A549 (cell line): Measurements from ENCODE around the gene DCLK1. TPM values are rescaled to one million over a fixed set of nuclear protein-coding genes. Genes with fewer than 3 reads are reported as not detected.

ENCODE experiments used
- ATAC-seq, 2 experiments: fragments of 200-7000 bp in 1 of 2; fragments of >200 bp in 1 of 2; cut with Nextera tagmentation in 1 of 2; cut with Tn5 transposase in 1 of 2; 3 replicates each; pipeline versions ENCODE4 v1.8.0 to v1.9.1; 2018 to 2020; ENCODE audit warnings: mild to moderate bottlenecking in 1 of 2, moderate library complexity in 1 of 2
- CTCF ChIA-PET: fragments of 300-600 bp; sonication (Branson Sonifier 250); formaldehyde crosslinking; extraction: SDS; loops from one replicate; lab custom pipeline; 2021; ENCODE audit warnings: antibody characterized with exemption, inconsistent platforms; lab: Yijun Ruan, JAX
- POLR2A ChIA-PET: fragments of 350-600 bp; formaldehyde crosslinking; extraction: SDS; loops from one replicate; lab custom pipeline; 2021; ENCODE audit warnings: antibody characterized with exemption, inconsistent platforms; lab: Yijun Ruan, JAX
- DNase-seq, 2 experiments: peaks; one replicate each; pipeline versions ENCODE4 v3.0.0 to v3.0.0-alpha.2; 2011 to 2016; ENCODE audit warnings: low read depth in 1 of 2, low spot score in 1 of 2
- FAIRE-seq: peaks from 2 replicates; lab custom pipeline; 2011; peaks lifted over from hg19 to GRCh38; lab: Jason Lieb, UNC
- H3K27ac ChIP-seq, 2 experiments: fragments of >200 bp; sonication (Bioruptor Twin); formaldehyde crosslinking; 3 replicates each; pipeline ENCODE4 v1.5.1; 2016 to 2017
- H3K4me1 ChIP-seq: fragments of >200 bp; sonication (Bioruptor Twin); formaldehyde crosslinking; 3 replicates; pipeline ENCODE4 v1.6.1; 2016
- H3K4me2 ChIP-seq: fragments of >200 bp; sonication (Bioruptor Twin); formaldehyde crosslinking; 3 replicates; pipeline ENCODE4 v1.6.1; 2016
- H3K4me3 ChIP-seq: fragments of >200 bp; sonication (Bioruptor Twin); formaldehyde crosslinking; 3 replicates; pipeline ENCODE4 v1.5.1; 2016
- H3K9me3 ChIP-seq: fragments of >200 bp; sonication (Bioruptor Twin); formaldehyde crosslinking; 3 replicates; pipeline ENCODE4 v1.6.1; 2016
- ATOH8 ChIP-seq: fragments of 250-450 bp; sonication (Bioruptor Pico); IDR thresholded peaks from 2 replicates; pipeline ENCODE4 v1.5.0; 2020; ENCODE audit warnings: low read depth, mild to moderate bottlenecking, moderate library complexity
- CBX2 ChIP-seq: fragments of 200-600 bp; sonication (generic); IDR thresholded peaks from 2 replicates; pipeline ENCODE4 v1.6.1; 2016; ENCODE audit warnings: low read depth, mild to moderate bottlenecking, borderline replicate concordance
- CBX8 ChIP-seq: fragments of 200-600 bp; sonication (generic); IDR thresholded peaks from 2 replicates; pipeline ENCODE4 v1.6.1; 2016
- CEBPB ChIP-seq, 2 experiments: fragments of >200 bp in 1 of 2; sonication (Bioruptor Twin) in 1 of 2; formaldehyde crosslinking in 1 of 2; IDR thresholded peaks; 2 replicates each; pipeline ENCODE4 v1.6.1; 2012 to 2016
- CHD2 ChIP-seq: fragments of 150-350 bp; IDR thresholded peaks from 2 replicates; pipeline ENCODE4 v1.6.1; 2014; ENCODE audit warnings: low read length; ENCODE audit not compliant: partially characterized antibody
- CHD4 ChIP-seq: fragments of 200-600 bp; sonication (generic); IDR thresholded peaks from 2 replicates; pipeline ENCODE4 v1.6.1; 2016; ENCODE audit warnings: antibody characterized with exemption, mild to moderate bottlenecking, borderline replicate concordance
- ESRRA ChIP-seq: fragments of 150-350 bp; IDR thresholded peaks from 2 replicates; pipeline ENCODE4 v1.6.1; 2014; ENCODE audit warnings: mild to moderate bottlenecking, low read length, borderline replicate concordance
- HEYL ChIP-seq: fragments of 250-450 bp; sonication (Bioruptor Pico); IDR thresholded peaks from 2 replicates; pipeline ENCODE4 v1.8.0; 2021; ENCODE audit warnings: mild to moderate bottlenecking, moderate library complexity
- HOXA7 ChIP-seq: fragments of 250-450 bp; sonication (Bioruptor Pico); IDR thresholded peaks from 2 replicates; pipeline ENCODE4 v1.5.0; 2020; ENCODE audit warnings: mild to moderate bottlenecking, moderate library complexity
- JUN ChIP-seq, 2 experiments: fragments of >200 bp; sonication (Bioruptor Twin); formaldehyde crosslinking; IDR thresholded peaks; 2 replicates in 1 of 2; 3 replicates in 1 of 2; pipeline ENCODE4 v1.6.1; 2016 to 2017
- JUNB ChIP-seq: fragments of >200 bp; sonication (Bioruptor Twin); formaldehyde crosslinking; IDR thresholded peaks from 2 replicates; pipeline ENCODE4 v1.6.1; 2016
- NR3C1 ChIP-seq: fragments of >200 bp; sonication (Bioruptor Twin); formaldehyde crosslinking; IDR thresholded peaks from 3 replicates; pipeline ENCODE4 v1.6.1; 2017
- PBX3 ChIP-seq: IDR thresholded peaks from 2 replicates; pipeline ENCODE4 v1.6.1; 2012
- RAD21 ChIP-seq, 2 experiments: fragments of >200 bp in 1 of 2; sonication (Bioruptor Twin) in 1 of 2; formaldehyde crosslinking in 1 of 2; IDR thresholded peaks in 1 of 2; conservative IDR thresholded peaks in 1 of 2; 2 replicates in 1 of 2; 3 replicates in 1 of 2; pipeline ENCODE4 v1.6.1; 2012 to 2018; ENCODE audit warnings: inconsistent platforms in 1 of 2
- RARB ChIP-seq: fragments of 250-450 bp; sonication (Bioruptor Pico); IDR thresholded peaks from 2 replicates; pipeline ENCODE4 v1.8.0; 2021; ENCODE audit warnings: mild to moderate bottlenecking, moderate library complexity
- REST ChIP-seq: fragments of 200-600 bp; sonication (generic); IDR thresholded peaks from 2 replicates; pipeline ENCODE4 v1.6.1; 2016; ENCODE audit warnings: antibody characterized with exemption, mild to moderate bottlenecking, moderate library complexity
- RNF2 ChIP-seq: fragments of 200-600 bp; sonication (generic); IDR thresholded peaks from 2 replicates; pipeline ENCODE4 v1.6.1; 2016; ENCODE audit warnings: low read depth, mild to moderate bottlenecking, antibody characterized with exemption, moderate library complexity, borderline replicate concordance
- SMC3 ChIP-seq: fragments of >200 bp; sonication (Bioruptor Twin); formaldehyde crosslinking; IDR thresholded peaks from 3 replicates; pipeline ENCODE4 v1.6.1; 2018; ENCODE audit warnings: inconsistent platforms
- TP53 ChIP-seq: fragments of 250-450 bp; sonication (Bioruptor Pico); IDR thresholded peaks from 2 replicates; pipeline ENCODE4 v1.5.0; 2021; ENCODE audit warnings: mild to moderate bottlenecking, moderate library complexity
- ZNF302 ChIP-seq: fragments of 250-450 bp; sonication (Bioruptor Pico); IDR thresholded peaks from 2 replicates; pipeline ENCODE4 v1.9.0; 2021; ENCODE audit warnings: inconsistent platforms, mild to moderate bottlenecking, moderate library complexity
- WGBS: methylation state at CpG from one replicate; pipeline ENCODE4 v1.1.6; 2017; ENCODE audit errors: missing lambda C conversion rate; 5-methylcytosine and 5-hydroxymethylcytosine counted together
- polyA plus RNA-seq, 4 experiments: library from polyadenylated mRNA; depleted of rRNA in 3 of 4; stranded (reverse); fragments of >200 nt; fragmentation: RNase III in 1 of 4; extraction: RNeasy Plus Mini Kit Qiagen cat#74134 plus additional on column Dnase treatment in 1 of 4; gene quantifications; 2 replicates in 3 of 4; 3 replicates in 1 of 4; pipeline ENCODE4 v1.2.3, GENCODE V29; 2011 to 2017
- TF ChIP-seq, protein P1 (sequence below): fragments of 250-450 bp; sonication (Bioruptor Pico); IDR thresholded peaks from 2 replicates; pipeline ENCODE4 v1.5.0; 2021; ENCODE audit warnings: mild to moderate bottlenecking, moderate library complexity, borderline replicate concordance
- TF ChIP-seq, protein P2 (sequence below): fragments of >200 bp; sonication (Bioruptor Twin); formaldehyde crosslinking; IDR thresholded peaks from 2 replicates; pipeline ENCODE4 v1.6.1; 2016
- TF ChIP-seq, protein P3 (sequence below): fragments of 450-650 bp; IDR thresholded peaks from 2 replicates; pipeline ENCODE4 v1.6.1; 2014; ENCODE audit warnings: antibody characterized with exemption

Gene DCLK1
- polyA plus RNA-seq, 2 of the 4 experiments (the other 2 are of a cell fraction), result 0.13 to 0.21 TPM

GRCh38 chr13:35812736-35813135 lies 318.4 kb downstream of the DCLK1 start:
- no peak for FAIRE-seq
- no peak for DNase-seq
- POLR2A ChIA-PET, result no interaction called here

GRCh38 chr13:35810321-35810720 lies 320.9 kb downstream of the DCLK1 start:
- CTCF ChIA-PET, result interaction anchor here (0.9 to 1.5 kb wide), 2 partner anchors 8 to 9 kb away, joined by 3 to 4 read pairs; no protein-coding TSS in a partner anchor
- no peak overlapping the region for H3K4me3 ChIP-seq
- no peak overlapping the region for H3K4me2 ChIP-seq
- no peaks in the 10 kb centered on the region for H3K9me3 ChIP-seq
- H3K27ac ChIP-seq, result no peak overlapping the region
- 72% methylated on average over 4 of the region's 4 CpGs for WGBS
- TF ChIP-seq CEBPB (IDR thresholded peaks at IDR 0.05) (no peak), TP53 (CRISPR knock-in tag) (no peak), HOXA7 (CRISPR knock-in tag) (no peak), REST (no peak), NR3C1 (no peak), RARB (CRISPR knock-in tag) (no peak), ZNF302 (CRISPR knock-in tag) (no peak), ESRRA (no peak), CHD4 (no peak), CBX2 (no peak), SMC3 (no peak), HEYL (CRISPR knock-in tag) (no peak), ATOH8 (no peak), JUNB (no peak), CHD2 (no peak), RNF2 (no peak), CBX8 (no peak)
- TF ChIP-seq, protein P1, sequence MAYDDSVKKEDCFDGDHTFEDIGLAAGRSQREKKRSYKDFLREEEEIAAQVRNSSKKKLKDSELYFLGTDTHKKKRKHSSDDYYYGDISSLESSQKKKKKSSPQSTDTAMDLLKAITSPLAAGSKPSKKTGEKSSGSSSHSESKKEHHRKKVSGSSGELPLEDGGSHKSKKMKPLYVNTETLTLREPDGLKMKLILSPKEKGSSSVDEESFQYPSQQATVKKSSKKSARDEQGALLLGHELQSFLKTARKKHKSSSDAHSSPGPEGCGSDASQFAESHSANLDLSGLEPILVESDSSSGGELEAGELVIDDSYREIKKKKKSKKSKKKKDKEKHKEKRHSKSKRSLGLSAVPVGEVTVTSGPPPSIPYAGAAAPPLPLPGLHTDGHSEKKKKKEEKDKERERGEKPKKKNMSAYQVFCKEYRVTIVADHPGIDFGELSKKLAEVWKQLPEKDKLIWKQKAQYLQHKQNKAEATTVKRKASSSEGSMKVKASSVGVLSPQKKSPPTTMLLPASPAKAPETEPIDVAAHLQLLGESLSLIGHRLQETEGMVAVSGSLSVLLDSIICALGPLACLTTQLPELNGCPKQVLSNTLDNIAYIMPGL (CRISPR knock-in tag), result no peak
- TF ChIP-seq, protein P2, sequence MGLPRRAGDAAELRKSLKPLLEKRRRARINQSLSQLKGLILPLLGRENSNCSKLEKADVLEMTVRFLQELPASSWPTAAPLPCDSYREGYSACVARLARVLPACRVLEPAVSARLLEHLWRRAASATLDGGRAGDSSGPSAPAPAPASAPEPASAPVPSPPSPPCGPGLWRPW, result no peak
- TF ChIP-seq, protein P3, sequence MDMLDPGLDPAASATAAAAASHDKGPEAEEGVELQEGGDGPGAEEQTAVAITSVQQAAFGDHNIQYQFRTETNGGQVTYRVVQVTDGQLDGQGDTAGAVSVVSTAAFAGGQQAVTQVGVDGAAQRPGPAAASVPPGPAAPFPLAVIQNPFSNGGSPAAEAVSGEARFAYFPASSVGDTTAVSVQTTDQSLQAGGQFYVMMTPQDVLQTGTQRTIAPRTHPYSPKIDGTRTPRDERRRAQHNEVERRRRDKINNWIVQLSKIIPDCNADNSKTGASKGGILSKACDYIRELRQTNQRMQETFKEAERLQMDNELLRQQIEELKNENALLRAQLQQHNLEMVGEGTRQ, result no peak
- TF ChIP-seq, all 56 proteins: peak for 0
- POLR2A ChIA-PET, result no interaction called here
- ATAC-seq (no peak), DNase-seq (no peak), FAIRE-seq (no peak)
- no peaks in the 10 kb centered on the region for H3K4me1 ChIP-seq

More at GRCh38 chr13:35812736-35813135, 318.4 kb downstream of the DCLK1 start:
- no peak for ATAC-seq
- H3K9me3 ChIP-seq, result no peaks in the 10 kb centered on the region
- no peak overlapping the region for H3K4me2 ChIP-seq
- no peak overlapping the region for H3K4me3 ChIP-seq
- 9% methylated on average over 6 of the region's 6 CpGs for WGBS
- TF ChIP-seq PBX3, result no peak
- no peak for TF ChIP-seq JUN (IDR thresholded peaks at IDR 0.05)
- no peak for TF ChIP-seq RAD21 (conservative IDR thresholded peaks at IDR 0.05 in 1 of 2, IDR thresholded peaks at IDR 0.05 in 1 of 2)
- CTCF ChIA-PET, result no interaction called here
- no peak overlapping the region for H3K27ac ChIP-seq
- no peaks in the 10 kb centered on the region for H3K4me1 ChIP-seq
